C4-2B (cell line): ENCODE measurements around the gene CD96.

Source experiments
- ZFX ChIP-seq: fragments of 450-650 bp; IDR thresholded peaks from 2 replicates; pipeline ENCODE4 v1.6.1; 2017
- TF ChIP-seq, protein P1 (sequence below): fragments of 450-650 bp; conservative IDR thresholded peaks from 2 replicates; pipeline ENCODE4 v1.5.1; 2017; ENCODE audit warnings: mild to moderate bottlenecking

DNA sequence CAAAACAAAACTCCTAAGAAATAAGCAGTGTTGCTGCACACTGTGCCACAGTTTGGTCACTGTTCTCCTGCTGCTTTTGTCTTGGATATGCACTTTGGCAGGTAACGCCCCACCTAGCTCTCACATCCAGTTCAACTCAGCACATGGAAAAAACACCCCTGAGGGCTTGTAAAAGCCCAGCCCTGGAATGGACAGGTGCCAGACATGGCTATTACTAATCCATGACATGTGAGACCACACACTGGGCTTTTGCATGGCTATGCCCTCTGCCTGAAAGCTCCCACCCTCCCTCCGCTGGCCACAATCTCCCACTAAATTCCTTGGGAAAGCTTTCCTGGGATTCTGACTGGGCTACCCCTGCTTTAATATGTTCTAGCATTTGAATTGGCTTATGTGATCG, 77.8 kb downstream of the CD96 start:
- TF ChIP-seq, protein P1, sequence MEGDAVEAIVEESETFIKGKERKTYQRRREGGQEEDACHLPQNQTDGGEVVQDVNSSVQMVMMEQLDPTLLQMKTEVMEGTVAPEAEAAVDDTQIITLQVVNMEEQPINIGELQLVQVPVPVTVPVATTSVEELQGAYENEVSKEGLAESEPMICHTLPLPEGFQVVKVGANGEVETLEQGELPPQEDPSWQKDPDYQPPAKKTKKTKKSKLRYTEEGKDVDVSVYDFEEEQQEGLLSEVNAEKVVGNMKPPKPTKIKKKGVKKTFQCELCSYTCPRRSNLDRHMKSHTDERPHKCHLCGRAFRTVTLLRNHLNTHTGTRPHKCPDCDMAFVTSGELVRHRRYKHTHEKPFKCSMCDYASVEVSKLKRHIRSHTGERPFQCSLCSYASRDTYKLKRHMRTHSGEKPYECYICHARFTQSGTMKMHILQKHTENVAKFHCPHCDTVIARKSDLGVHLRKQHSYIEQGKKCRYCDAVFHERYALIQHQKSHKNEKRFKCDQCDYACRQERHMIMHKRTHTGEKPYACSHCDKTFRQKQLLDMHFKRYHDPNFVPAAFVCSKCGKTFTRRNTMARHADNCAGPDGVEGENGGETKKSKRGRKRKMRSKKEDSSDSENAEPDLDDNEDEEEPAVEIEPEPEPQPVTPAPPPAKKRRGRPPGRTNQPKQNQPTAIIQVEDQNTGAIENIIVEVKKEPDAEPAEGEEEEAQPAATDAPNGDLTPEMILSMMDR: no peak
- no peak for TF ChIP-seq ZFX
